Measurements from ENCODE around the gene C16orf89. TPM values are rescaled to one million over a fixed set of nuclear protein-coding genes. Genes with fewer than 3 reads are reported as not detected.

The C16orf89 gene
- total RNA-seq, 1 experiment from 2014 or later = 0.13 TPM

DNA sequence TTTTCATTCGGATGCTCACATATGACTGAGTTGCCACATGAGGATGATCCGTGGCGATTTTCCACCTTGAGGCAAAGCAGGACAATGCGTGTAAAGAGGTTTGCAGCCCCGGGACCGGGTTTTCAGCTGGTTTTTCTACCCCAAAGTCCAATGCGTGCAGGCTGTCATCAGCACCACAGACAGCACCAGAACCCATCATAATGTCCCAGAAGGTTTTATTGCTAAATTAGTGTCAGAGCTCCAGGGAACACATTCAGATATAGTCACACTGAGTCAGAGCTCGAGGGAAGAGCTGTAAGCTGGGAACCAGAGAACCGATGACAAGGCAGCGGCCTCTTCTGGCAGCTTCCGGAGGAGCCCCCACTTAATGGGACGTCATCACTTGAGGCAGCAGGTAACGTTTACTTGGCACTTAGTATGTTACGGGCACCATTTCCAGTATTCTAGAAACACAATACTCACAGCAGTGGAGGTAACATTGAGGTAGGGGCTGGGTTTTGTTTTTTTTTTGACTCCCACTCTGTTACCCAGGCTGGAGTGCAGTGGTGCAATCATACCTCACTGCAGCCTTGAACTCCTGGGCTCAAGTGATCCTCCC, 23.1 kb downstream of the C16orf89 start:
- DNase-seq (ENCODE audit: low read depth, low spot score) = no peak
- in situ Hi-C loops (cut with HindIII; ENCODE audit: low pct_unique_long_range_greater_than_20kb, low sequenced_read_pairs) = no loop called here

DNA sequence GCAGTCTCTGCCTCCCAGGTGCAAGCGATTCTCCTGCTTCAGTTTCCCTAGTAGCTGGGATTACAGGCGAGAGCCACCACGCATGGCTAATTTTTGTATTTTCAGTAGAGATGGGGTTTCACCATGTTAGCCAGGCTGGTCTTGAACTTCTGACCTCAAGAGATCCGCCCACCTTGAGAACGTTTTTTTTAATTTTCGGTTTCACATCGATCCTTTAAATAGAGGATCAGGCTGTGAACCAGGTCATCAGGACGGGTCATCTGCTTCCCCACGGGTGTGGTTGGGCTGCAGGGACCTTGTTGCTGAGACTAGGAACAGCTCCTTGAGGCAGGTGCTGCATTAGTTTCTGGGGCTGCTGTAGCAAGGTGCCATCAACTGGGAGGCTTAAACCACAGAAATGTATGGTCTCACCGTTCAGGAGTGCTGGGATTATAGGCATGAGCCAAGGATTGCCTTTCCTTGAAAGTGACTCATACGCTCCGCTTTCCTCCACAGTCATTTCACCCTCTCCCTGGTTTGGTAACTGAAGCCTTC, 24.1 kb downstream of the C16orf89 start:
- in situ Hi-C loops (cut with HindIII; ENCODE audit: low pct_unique_long_range_greater_than_20kb, low sequenced_read_pairs) = no loop called here
- no peak for DNase-seq (ENCODE audit: low read depth, low spot score)

DNA sequence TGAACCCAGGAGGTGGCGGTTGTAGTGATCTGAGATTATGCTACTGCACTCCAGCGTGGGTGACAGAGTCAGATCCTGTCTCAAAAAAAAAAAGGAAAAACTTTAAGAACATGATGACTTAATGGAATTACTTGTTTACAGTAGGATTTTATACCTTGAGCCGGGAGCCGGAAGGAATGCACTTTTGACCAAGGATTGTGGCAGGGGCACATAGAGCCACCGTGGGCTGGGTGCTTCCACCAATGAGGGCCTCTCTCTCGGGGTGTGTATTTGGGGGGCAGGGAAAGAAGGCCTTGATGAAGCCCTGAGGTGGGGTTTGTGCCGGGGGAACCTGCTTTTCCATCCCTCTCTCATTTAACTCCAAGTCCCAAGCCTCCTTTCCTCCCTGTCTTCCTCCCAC, 25.3 kb downstream of the C16orf89 start:
- in situ Hi-C loops (cut with HindIII; ENCODE audit: low pct_unique_long_range_greater_than_20kb, low sequenced_read_pairs) = no loop called here

DNA sequence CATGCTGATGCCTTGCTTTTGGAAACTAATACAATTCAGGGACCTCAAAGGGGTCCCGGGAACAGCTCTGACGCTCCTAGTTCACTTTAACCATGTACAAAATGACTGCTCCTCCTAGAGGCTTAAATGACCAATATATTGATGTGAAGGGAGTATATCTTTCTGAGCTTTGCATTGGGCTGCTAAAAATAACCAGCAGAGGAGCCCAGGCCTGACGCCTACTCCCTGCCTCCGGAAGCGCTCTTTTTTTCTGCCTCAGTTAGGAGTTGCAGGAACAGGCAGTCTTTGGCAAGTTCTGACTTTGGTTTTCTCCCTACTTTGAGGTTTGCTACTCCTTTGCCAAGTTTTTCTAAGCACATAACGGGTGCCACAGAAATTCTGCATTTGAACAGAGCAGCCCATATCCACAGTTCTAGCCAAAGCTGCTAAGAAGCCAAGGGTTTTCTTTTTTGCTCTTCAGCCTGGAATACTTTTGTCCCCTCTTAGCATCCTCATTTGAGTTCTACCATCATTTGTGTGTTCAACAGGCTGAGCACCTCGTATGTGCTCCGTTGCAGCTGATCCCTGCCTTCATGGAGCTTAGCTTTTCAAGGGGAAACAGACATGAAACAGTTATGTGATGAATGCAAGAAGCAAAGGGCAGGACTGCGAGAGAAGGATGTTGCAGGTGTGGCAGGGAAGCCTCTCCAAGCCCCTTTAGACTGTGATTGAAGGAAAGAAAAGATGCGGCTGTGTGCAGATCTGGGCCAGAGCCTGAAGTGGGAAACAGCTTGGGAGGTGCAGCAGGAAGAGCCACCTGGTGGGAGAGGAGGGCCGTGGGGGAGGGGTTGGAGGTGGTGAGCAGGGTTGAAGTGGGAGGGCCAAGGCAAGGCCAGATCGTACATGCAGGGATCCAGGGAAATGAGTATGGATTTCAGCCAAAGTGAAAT, 29.3 kb downstream of the C16orf89 start:
- in situ Hi-C loops (cut with HindIII; ENCODE audit: low pct_unique_long_range_greater_than_20kb, low sequenced_read_pairs) = no loop called here
- no peak for DNase-seq (ENCODE audit: low read depth, low spot score)

More for the DNA sequence above, 25.3 kb downstream of the C16orf89 start:
- no peak for DNase-seq (ENCODE audit: low read depth, low spot score)

DNA sequence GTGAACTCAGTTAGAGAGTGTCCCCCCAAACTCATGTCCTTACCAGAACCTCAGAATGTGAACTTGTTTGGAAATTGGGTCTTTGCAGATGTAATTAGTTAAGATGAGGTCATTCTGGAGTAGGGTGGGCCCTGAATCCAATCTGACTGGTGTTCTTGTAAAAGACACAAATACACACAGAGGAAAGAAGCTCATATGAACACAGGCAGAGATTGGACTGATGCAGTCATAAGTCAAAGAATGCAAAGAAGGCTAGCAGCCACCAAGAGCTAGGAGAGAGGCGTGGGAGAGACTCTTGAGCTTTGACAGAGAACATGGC, 29.9 kb downstream of the C16orf89 start:
- in situ Hi-C loops (cut with HindIII; ENCODE audit: low pct_unique_long_range_greater_than_20kb, low sequenced_read_pairs) = no loop called here

DNA sequence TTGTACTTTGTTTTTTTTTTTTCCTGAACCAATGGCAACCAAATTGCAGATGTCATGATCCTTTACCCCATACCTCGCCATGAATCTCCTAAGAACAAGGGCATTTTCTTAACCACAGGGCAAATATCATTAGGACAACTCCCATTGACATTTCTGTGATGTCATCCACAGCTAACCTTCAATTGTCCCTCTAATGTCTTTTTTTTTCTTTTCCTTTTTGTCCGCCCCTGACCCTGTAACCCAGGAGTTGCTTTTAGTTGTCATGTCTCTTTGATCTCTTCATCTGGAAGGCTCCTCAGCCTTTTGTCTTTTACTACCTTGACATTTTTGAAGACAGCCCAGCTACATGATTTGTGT, 31.6 kb downstream of the C16orf89 start:
- no peak for DNase-seq (ENCODE audit: low read depth, low spot score)
- in situ Hi-C loops (cut with HindIII; ENCODE audit: low pct_unique_long_range_greater_than_20kb, low sequenced_read_pairs) = no loop called here

More for the DNA sequence above, 29.9 kb downstream of the C16orf89 start:
- no peak for DNase-seq (ENCODE audit: low read depth, low spot score)

DNA sequence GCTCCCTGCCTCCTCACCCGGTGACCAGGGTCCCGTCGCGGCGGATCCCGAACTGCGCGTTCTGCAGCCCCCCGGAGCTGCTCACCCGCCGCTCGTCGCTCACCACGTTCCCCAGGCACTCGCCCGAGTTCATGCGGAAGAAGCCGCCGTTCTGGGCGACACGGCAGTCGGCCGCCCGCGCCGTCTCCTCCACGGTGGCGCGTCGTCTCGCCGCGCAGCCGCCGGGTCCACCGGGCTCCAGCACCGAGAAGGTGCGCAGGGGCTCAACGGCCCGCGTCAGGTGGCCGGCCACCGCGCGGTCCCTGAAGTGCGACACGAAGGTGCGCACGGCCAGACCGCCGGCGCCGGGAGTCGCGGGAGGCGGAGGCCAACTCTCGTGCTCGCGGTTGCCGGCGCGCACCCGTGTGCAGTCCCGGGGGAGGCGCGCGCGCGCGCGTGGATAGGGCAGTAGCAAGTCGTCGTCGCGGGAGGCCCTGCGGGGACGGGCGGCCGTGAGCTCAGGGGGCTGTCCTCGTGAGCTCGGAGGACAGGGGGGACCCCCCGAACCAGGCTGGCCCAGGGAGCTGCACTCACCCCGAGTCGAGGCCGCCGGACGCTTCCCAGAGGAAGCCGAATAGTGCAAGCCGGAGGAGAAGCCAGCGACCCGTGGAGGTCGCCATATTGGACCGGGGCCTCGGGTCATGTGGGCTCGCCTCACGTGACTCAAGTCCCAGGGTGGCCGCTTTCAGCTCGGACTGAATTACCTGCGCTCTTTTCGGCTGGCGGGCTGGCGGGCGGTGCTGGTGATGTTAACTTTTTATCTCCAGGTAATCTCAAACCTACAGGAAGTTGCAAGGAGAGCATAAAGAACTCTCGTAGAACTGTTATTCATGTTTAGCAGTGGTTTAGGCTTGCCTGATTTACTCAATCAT, 32.2 kb downstream of the C16orf89 start, which contains the start of gene NAGPA:
Gene NAGPA (minus strand): TSS at position 680 of the 911 bp plus-strand sequence. CDS start 21 bp downstream, at position 659.
- in situ Hi-C loops (cut with HindIII; ENCODE audit: low pct_unique_long_range_greater_than_20kb, low sequenced_read_pairs) = no loop called here
- peak; percentile 75 for DNase-seq (ENCODE audit: low read depth, low spot score)

DNA sequence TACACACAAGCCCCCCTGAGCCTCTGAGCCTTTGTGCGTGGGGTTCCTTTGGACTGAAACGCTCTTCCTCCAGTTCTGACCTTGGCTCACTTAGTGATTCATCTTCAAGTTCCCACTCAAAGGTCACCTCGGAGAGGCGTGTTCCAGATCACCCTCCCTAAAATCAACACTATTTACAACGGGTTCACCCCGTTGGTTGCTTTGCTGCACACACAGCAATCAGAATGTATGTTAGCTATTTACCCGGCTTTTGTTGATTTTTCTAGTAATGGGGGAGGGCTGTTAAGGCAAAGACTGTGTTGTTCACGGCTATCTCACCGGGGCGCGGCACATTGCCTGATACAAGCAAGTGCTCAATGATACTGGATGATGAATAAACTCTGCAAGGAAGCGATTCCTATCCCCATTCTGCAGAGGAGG, 33.0 kb downstream of the C16orf89 start:
- DNase-seq (ENCODE audit: low read depth, low spot score) = no peak
- in situ Hi-C loops (cut with HindIII; ENCODE audit: low pct_unique_long_range_greater_than_20kb, low sequenced_read_pairs) = no loop called here

DNA sequence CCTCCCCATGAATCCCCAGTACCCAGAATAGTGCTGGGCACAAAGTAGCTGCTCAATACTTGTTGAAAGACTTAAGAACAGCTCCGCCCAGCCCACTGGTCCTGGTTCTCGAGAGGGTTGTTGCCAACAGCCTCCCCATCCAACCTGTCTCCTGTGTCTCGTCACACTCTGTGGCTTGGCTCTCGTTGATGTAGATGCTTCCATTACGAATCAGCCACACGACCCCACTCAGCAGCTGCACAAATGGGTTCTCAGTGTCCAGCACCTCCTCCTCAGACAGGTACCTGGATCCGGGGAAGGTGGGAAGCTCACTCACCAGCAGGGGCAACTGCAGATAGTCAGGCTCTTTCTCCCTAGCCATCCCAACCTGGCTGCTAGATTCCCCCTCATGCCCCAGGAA, 34.2 kb downstream of the C16orf89 start:
- DNase-seq (ENCODE audit: low read depth, low spot score) = no peak
- in situ Hi-C loops (cut with HindIII; ENCODE audit: low pct_unique_long_range_greater_than_20kb, low sequenced_read_pairs) = no loop called here

DNA sequence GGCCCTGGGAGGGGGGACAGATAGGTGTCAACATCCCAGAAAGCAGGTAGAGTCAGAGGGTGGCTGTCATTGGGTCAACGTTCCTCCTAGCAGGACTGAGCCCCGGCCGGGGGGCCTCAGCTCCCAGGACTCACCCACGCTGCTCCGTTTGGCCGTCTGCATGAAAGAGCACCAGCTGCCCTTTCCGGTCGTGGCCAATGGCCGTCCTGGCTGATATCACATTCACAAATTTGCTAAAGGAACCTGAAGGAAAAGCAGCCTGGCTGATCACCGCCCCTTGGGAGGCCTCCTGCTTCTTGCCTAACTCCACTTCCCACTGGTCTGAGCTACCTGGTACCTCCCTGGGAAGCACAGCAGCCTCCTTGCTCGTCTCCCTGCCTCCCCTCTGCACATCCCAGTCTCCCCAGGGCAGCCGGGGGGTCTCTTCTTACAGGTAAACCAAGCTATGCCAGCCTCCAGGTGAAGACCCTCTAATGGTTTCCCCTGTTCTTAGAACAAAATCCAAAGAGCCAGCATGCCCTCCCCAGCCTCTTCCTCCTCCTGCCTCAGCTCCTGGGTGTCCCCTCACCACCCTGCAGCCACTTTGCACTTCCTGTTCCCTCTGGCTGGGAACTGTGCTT, 35.4 kb downstream of the C16orf89 start:
- in situ Hi-C loops (cut with HindIII; ENCODE audit: low pct_unique_long_range_greater_than_20kb, low sequenced_read_pairs) = no loop called here
- no peak for DNase-seq (ENCODE audit: low read depth, low spot score)

DNA sequence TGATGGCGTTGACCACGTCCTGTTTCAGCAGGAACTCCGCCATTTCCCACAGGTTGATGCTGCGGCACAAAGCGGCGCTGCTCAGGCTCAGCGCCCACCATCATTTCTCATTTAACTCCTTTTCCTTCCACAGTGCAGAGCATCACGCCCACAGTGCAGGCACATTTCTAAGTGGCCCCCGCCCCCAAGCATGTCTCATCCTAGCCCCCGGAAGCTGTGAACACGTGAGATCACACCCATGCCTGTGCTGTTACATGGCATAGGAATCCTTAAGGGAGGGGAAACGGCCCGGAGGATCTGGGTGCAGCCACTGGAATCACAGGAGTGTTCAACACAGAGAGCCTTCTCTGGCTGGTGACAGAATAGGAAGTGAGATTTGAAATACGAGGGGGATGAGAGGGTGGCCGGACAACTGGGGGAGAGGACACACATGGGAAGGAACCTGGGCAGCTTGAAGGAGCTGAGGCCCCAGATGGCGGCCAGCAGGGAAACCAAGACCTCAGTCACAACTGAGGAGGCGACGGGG, 36.7 kb downstream of the C16orf89 start:
- in situ Hi-C loops (cut with HindIII; ENCODE audit: low pct_unique_long_range_greater_than_20kb, low sequenced_read_pairs) = no loop called here
- DNase-seq (ENCODE audit: low read depth, low spot score) = no peak

DNA sequence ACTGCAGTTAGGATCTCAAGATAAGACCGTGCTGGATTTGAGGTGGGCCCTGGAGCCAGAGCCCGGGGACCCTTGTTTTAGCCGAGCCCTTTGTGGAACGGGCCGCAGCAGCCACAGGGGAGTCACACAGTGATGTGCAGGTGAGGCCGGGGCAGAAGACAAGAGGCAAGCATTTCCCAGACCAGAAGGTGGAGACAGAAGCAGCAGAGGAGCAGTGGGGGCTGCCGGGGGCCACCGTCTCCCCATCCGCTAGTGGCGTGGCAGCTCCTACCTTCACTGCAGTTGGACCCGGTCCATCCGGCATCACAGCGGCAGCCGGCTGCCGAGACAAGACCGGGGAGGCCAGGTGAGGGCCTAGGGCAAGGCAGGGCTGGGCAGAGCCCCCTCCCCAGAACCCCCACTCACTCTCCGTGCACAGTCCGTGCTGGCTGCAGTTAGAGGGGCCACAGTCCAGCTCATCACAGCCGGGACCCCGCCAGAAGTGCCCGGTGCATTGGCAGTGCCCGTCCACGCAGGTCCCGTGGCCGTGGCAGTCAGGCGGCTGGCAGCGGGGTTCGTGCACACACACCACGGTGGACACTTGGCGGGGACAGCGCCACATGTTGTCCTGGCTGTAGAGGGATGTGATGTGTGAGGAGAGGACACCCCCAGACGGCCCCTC, 38.1 kb downstream of the C16orf89 start:
- in situ Hi-C loops (cut with HindIII; ENCODE audit: low pct_unique_long_range_greater_than_20kb, low sequenced_read_pairs) = no loop called here
- no peak for DNase-seq (ENCODE audit: low read depth, low spot score)

DNA sequence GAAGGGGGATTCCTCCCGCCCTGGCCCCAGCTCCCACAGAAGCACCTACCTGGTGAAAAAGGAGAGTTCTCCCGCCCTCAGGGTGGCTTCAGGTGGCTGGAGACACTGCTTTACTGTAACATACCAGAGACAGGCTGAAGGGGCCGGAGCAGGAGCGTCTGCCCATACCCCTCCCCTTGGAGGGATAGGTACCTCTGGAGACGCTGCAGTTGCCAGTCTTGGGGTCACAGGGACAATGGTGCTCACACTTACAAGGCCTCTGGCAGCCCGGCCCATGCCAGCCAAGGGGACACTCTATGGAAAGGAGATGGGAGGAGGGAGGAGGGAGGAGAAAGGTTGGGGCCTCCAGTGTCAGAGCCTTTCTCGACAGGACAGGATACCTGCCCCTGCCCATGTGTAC, 38.7 kb downstream of the C16orf89 start:
- in situ Hi-C loops (cut with HindIII; ENCODE audit: low pct_unique_long_range_greater_than_20kb, low sequenced_read_pairs) = no loop called here
- no peak for DNase-seq (ENCODE audit: low read depth, low spot score)

DNA sequence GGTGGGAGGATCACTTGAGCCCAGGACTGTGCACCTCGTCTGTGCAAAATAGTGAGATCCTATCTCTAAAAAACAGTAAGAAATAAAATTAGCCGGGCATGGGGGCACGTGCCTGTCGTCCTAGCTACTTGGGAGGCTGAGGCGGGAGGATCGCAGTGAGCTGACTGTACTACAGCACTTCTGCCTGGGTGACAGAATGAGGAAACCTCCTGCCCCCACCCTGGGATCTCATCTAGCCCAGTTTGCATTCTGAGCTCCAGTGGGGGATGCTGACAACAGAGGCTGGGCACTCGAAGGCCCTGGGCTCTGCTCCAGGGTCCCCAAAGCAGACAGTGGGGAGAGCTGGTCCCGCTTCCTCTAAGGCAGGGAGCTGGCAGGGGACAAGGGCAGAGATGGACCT, 39.1 kb downstream of the C16orf89 start:
- no peak for DNase-seq (ENCODE audit: low read depth, low spot score)
- in situ Hi-C loops (cut with HindIII; ENCODE audit: low pct_unique_long_range_greater_than_20kb, low sequenced_read_pairs) = no loop called here

DNA sequence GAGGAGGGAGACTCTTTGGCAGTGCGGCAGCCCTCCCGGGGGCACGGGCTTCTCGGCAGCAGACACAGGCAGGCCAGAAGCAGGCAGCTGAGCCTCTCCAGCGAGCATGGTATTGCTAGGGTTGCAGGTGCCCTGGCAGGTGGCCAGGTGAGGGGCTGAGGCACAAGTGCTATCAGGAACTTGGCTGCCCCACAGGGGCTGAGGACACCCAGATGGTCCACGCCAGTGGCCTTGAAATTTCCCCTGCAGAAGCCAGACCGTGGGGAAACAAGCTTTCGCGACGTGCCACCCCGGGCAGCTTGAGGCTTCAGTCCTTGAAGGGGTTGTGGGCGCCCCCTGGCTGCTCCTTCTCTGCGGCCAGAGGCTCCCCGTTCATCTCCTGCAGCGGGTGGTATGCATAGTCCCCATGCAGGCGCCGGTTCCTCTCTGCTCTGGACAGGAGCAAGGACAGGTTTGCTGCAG, 40.6 kb downstream of the C16orf89 start:
- in situ Hi-C loops (cut with HindIII; ENCODE audit: low pct_unique_long_range_greater_than_20kb, low sequenced_read_pairs) = no loop called here
- peak; percentile 21 for DNase-seq (ENCODE audit: low read depth, low spot score)

DNA sequence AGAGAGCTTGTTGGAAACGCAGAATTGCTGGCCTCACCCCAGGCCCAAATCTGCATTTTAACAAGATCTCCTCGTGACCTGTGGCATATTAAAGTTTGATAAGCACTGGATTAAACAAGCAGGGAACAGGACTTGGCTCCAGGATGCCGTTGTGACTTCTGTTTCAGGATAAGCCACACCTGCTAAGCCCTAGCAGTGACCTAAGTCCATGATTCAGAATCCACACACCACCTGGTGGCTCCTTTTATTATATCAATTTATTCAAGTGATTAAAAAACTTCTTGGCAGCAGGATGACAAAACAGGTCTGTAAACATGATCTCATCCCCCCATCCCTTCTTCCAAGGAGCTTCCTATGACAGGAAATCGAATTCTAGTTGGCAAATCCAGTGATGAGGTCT, 41.1 kb downstream of the C16orf89 start:
- in situ Hi-C loops (cut with HindIII; ENCODE audit: low pct_unique_long_range_greater_than_20kb, low sequenced_read_pairs) = no loop called here

DNA sequence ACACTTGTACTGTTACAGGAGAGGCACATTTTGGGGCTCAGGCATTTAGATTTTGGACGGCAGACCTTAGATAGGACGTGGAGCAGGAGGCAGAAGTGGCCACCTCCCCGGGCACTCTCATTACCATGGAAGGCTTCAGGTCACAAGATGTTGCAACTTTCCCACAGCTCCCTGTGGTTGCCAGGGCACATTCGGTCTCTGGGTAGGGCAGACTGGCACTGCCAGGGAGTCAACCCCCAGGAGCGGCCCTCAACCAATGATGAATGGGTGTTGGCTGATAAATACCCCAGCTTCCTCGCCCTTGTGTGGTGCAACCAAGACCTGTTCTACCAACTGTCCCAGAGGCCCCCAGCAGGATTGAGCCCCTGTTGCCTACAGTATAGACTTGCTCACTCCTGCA, 43.2 kb downstream of the C16orf89 start:
- in situ Hi-C loops (cut with HindIII; ENCODE audit: low pct_unique_long_range_greater_than_20kb, low sequenced_read_pairs) = no loop called here
- DNase-seq (ENCODE audit: low read depth, low spot score) = no peak

More for the DNA sequence above, 41.1 kb downstream of the C16orf89 start:
- DNase-seq (ENCODE audit: low read depth, low spot score) = peak; percentile 45

Measured in SK-MEL-5 (cell line).